ENCODE results near the gene MGMT. TPM values are rescaled to one million over a fixed set of nuclear protein-coding genes. Genes with fewer than 3 reads are reported as not detected.

MGMT gene
- total and polyA plus RNA-seq, 4 donors = 28.2 to 79.1 (median 46.0) TPM

GRCh38 chr10:129659508-129660268, 192.6 kb downstream of the MGMT start:
- Histone ChIP-seq H3K4me1 (ENCODE audit: control insufficient read depth in 4 of 4, insufficient read depth in 4 of 4, low read length in 3 of 4) (no peaks in the 10 kb centered on the region), H3K9ac (ENCODE audit: low read depth in 1 of 2, low read length in 2 of 2) (no peak overlapping the region), H3K27me3 (ENCODE audit: control insufficient read depth in 4 of 4, insufficient read depth in 4 of 4, low read length in 3 of 4) (no peaks in the 10 kb centered on the region), H3K4me3 (ENCODE audit: low read depth in 1 of 3, low read length in 3 of 3) (no peak overlapping the region), H3K36me3 (ENCODE audit: control insufficient read depth in 4 of 4, insufficient read depth in 3 of 4, low read depth in 1 of 4, low read length in 3 of 4) (peaks cover 0 to 7% (median 0%) of the 10 kb centered on the region in 4 donors), H3K9me3 (ENCODE audit: control insufficient read depth in 4 of 4, low read length in 3 of 4) (no peaks in the 10 kb centered on the region), H3K27ac (ENCODE audit: low read depth in 1 of 2, low read length in 2 of 2) (no peak overlapping the region)
- 91% methylated on average over 14 of the region's 14 CpGs for WGBS
- DNase-seq (ENCODE audit: low spot score) = no peak
- no peak for TF ChIP-seq JUND (IDR thresholded peaks at IDR 0.05)
- no peak for TF ChIP-seq YY1 (IDR thresholded peaks at IDR 0.05)
- no peak for TF ChIP-seq REST (IDR thresholded peaks at IDR 0.05)
- TF ChIP-seq NR2F2 (IDR thresholded peaks at IDR 0.05) = no peak
- no peak for TF ChIP-seq MAX (IDR thresholded peaks at IDR 0.05)
- no peak for TF ChIP-seq HNF4A (conservative IDR thresholded peaks at IDR 0.05)
- TF ChIP-seq EGR1 (IDR thresholded peaks at IDR 0.05; ENCODE audit: low read depth in 2 of 2) = no peak
- no peak for TF ChIP-seq GABPA (IDR thresholded peaks at IDR 0.05 in 1 of 2, conservative IDR thresholded peaks at IDR 0.05 in 1 of 2)
- no peak for TF ChIP-seq FOXA1 (IDR thresholded peaks at IDR 0.05)
- TF ChIP-seq FOXA2 (IDR thresholded peaks at IDR 0.05) = no peak
- TF ChIP-seq RXRA (IDR thresholded peaks at IDR 0.05) = no peak
- no peak for TF ChIP-seq ZBTB33 (IDR thresholded peaks at IDR 0.05)
- no peak for TF ChIP-seq SP1 (IDR thresholded peaks at IDR 0.05)
- no peak for TF ChIP-seq HNF4G (IDR thresholded peaks at IDR 0.05)
- TF ChIP-seq CTCF (IDR thresholded peaks at IDR 0.05; ENCODE audit: low read depth, low read length, missing input control) = no peak

- Histone ChIP-seq H3K4me1 (ENCODE audit: control insufficient read depth in 4 of 4, insufficient read depth in 4 of 4, low read length in 3 of 4) (no peaks in the 10 kb centered on the region), H3K9ac (ENCODE audit: low read depth in 1 of 2, low read length in 2 of 2) (no peak overlapping the region), H3K27me3 (ENCODE audit: control insufficient read depth in 4 of 4, insufficient read depth in 4 of 4, low read length in 3 of 4) (no peaks in the 10 kb centered on the region), H3K27ac (ENCODE audit: low read depth in 1 of 2, low read length in 2 of 2) (no peak overlapping the region), H3K4me3 (ENCODE audit: low read depth in 1 of 3, low read length in 3 of 3) (no peak overlapping the region), H3K9me3 (ENCODE audit: control insufficient read depth in 4 of 4, low read length in 3 of 4) (no peaks in the 10 kb centered on the region), H3K36me3 (ENCODE audit: control insufficient read depth in 4 of 4, insufficient read depth in 3 of 4, low read depth in 1 of 4, low read length in 3 of 4) (peaks cover 0 to 8% (median 0%) of the 10 kb centered on the region in 4 donors)
- TF ChIP-seq RAD21 (IDR thresholded peaks at IDR 0.05) (no peak), JUND (IDR thresholded peaks at IDR 0.05) (no peak), SP1 (IDR thresholded peaks at IDR 0.05) (no peak), CTCF (IDR thresholded peaks at IDR 0.05; ENCODE audit: low read depth, low read length, missing input control) (no peak), YY1 (IDR thresholded peaks at IDR 0.05) (no peak), TAF1 (conservative IDR thresholded peaks at IDR 0.05) (no peak), GABPA (IDR thresholded peaks at IDR 0.05 in 1 of 2, conservative IDR thresholded peaks at IDR 0.05 in 1 of 2) (no peak), NR2F2 (IDR thresholded peaks at IDR 0.05) (no peak), HNF4G (IDR thresholded peaks at IDR 0.05) (no peak)
- WGBS = 82% methylated on average over 5 of the region's 5 CpGs
- no peak for DNase-seq (ENCODE audit: low spot score)
These were observed 193.5 kb downstream of the MGMT start for GRCh38 chr10:129660569-129660968.

Measured in liver (tissue), 9 donors.